GM21529 (cell line): Measurements from ENCODE around the gene NOX5.

ENCODE experiments used
- ATAC-seq: cut with Tn5 transposase; IDR thresholded peaks from one replicate; pipeline ENCODE4 v1.9.1; 2021; ENCODE audit not compliant: unreplicated experiment

Gene NOX5

DNA sequence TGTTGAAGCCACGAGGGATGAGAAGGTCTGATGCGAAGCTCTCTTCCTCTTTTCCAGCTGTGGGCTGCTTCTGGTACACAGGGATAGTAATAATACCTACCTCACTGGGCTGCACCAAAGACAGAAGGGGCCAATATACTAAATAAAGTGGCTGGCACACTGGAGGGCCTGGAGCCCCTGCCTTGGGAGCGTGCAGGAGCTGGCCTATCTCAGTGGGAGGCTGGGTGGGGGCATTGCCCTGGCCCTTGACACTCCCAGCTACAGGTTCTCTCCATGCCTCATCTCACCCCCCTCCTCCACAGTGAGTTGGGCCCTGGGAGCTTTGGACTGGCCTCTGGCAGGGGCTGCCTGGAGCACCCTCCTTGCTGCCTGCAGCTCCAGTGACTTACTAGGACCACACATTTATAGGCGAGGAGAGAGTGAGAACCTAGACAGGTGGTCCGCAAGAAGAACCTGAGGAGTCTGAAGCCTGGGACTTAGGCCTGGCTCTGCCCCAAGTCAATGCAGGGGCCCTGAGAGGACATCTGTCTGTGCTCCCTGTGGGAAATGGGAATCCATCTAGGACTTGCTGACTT lies 1.6 kb downstream of the NOX5 start:
- ATAC-seq, result no peak

DNA sequence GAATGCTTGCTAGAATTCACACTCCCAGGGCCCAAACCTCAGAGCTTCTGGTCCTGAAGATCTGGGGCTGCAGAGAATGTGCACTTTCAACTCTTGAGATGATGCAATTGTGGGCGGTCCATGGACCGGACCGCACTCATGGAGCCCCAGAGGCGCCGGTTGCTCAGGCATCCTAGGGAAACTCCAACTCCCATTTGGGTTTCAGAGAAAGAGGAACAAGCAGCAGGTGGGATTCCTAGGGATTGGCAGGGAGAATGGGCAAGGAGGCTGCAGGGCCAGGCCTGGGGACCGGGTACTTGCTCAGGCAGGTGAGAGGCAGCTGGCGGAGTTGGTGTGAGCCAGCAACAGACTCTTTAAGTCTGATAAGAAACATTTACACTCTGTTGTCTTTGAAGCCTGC lies 3.5 kb downstream of the NOX5 start:
- ATAC-seq, result no peak

DNA sequence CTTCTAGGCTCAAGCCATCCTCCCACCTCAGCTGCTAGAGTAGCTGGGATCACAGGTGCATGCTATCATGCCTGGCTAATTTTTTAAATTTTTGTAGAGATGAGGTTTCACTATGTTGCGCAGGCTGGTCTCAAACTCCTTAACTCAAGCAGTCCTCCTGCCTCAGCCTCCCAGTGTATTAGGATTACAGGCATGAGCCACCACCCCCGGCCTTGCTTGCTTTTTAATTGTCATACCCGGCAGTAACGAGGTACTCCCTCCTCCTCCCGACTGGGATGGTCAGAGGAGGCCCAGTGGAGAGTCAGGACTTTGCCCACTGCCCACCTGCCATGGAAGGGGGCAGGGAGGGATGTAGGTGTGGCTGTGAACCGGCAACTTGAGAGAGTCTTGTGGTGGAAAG lies 4.5 kb downstream of the NOX5 start:
- no peak for ATAC-seq

DNA sequence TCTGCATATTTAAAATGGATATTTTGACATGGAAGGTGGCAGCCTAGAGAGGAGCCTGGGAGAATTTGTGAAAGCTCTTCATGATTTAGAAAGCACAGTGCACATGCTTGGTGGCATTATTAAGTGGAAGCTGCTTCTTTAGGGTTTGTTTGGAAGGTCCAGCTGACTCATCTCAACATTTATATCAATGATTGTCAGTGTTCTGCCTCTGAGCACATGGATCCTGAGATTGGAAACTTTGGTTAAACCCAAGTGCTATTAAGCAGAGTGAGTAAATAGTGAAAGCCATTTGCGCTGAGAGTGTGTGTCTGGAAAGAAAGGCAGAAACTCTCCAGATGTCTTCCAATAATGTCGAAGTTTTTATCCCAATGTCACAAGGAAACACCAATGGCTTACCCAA lies 7.4 kb downstream of the NOX5 start:
- ATAC-seq, result no peak

DNA sequence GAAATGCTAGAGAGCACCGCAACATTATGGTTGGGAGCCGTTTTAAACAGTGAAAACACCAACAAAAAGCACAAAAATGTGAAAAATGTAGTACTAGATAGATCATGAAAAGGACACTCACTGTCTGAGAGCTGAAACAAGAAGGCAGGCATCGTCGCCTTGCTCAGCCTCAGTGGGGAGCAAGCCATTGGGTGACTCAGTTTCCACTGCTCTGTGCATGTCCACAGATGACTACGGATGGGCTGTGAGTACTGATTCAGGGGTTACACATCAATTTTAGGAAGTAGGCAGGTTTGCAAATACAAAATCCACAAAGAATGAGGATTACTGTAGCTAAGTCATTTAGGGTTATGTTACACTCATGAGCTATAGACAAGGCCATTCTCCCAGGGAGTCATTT lies 10.8 kb downstream of the NOX5 start:
- ATAC-seq, result no peak

DNA sequence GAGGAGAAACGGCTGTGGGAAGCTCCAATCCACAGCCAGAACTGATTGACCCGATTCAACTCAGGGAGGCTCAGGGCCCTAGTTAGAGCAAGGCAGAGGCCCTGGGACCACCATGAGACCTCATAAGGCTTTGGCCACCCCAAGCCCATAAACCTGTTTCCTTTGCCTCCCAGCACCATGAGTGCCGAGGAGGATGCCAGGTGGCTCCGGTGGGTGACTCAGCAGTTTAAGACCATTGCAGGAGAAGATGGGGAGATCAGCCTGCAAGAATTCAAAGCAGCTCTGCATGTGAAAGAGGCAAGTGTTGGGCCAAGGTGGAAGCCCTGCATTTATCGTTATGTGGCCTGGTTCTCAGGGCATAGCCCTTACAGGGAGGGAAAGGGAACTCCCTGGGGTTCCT lies 11.9 kb downstream of the NOX5 start:
- no peak for ATAC-seq

DNA sequence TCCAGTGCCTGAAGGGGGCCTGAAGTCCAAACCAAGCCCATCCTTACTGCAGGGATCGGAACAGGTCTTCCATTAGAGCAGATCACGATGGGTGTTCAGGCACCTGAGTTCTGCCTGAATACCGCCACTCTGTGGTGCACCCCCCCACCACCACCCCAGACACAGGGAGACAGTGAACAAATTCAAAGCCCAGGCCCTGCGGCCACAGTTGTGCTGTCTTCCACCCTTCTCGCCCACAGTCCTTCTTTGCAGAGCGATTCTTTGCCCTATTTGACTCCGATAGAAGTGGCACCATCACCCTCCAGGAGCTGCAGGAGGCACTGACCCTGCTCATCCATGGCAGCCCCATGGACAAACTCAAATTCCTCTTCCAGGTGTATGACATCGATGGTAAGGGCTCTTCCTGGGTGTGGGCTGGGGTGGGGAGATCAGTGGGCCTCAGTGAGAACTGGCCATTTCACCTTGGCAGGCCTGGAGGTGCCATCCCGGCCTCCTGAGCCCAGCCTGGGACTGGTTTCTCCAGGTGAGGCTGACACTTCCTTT lies 13.6 kb downstream of the NOX5 start:
- no peak for ATAC-seq

DNA sequence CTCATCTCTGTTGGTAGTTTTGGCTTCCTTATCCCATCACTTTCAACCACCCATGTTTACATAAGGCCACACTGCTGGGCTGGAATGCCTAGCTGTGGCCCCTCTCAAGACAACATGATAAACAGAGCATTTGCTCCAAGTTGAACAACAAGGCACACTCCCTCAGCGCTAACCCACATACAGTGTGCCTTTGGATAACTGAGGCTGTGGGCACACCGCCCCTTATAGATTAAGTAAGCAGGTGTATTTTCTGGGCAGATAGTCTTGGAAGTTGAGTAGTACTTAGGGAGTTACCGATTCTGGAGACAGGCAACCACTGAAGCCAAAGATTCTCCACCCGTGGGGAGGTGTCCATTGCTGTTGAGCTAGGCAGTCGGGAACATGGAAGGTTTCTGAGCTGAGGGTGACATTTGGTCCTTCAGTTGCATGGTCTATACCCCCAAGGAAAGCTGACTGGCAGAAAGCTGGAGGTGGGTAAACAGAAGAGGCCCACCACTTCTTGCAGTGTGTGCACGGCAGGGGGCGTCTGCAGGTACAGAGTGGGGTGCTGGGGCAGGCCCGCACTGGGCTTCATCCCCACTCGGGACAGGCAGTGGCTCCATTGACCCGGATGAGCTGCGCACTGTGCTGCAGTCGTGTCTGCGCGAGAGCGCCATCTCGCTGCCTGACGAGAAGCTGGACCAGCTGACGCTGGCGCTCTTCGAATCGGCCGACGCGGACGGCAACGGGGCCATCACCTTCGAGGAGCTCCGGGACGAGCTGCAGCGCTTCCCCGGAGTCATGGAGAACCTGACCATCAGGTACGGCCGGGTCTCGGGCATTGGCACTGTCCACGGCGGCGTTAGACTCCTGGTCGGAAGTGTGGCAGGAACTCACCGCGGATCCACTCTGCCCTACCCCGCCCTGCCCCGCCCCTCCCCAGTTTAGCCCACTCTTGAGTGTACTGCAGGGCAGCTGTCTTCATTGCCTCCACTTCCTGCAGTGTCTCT lies 16.8 kb downstream of the NOX5 start:
- no peak for ATAC-seq

DNA sequence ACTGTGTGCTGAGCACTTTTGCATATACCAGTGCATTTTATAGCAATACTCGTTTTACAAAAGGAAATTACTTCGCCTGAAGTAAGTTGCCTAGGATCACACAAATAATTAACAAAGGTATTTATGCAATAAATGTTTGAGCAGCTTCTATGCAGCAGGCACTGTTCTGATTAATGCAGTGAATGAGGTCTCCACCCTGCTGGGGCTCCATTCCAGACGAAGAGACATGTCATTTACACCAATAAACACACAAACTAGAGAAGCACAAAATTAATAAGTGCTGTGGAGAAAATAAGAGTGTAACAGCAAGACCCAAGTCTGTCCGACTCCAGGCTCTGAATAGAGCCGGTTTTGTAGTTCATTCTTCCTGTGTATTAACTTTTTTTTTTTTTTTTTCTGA lies 17.5 kb downstream of the NOX5 start:
- no peak for ATAC-seq

DNA sequence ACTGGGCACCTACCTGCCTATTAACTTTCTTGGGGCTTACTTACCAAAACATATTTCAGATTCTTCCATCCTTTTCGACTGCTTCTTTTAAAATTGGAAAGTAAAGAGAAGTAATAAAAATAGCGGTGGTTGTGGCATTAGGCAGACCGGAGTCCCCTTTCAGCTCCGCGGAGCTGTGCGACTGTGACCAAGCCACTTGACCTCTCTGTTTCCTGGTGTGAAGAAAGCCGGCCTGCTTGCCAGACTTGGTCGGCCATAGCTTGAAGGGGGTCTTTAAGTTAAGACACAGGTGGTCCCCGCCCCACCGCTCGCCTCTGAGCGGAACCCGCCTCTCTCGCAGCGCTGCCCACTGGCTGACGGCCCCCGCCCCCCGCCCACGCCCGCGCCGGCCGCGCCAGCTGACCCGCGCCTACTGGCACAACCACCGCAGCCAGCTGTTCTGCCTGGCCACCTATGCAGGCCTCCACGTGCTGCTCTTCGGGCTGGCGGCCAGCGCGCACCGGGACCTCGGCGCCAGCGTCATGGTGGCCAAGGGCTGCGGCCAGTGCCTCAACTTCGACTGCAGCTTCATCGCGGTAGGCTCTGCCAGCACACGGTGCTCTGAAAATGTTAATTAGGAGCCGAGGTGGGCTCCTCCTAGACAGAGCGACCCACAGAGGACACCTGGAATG lies 18.3 kb downstream of the NOX5 start:
- no peak for ATAC-seq

DNA sequence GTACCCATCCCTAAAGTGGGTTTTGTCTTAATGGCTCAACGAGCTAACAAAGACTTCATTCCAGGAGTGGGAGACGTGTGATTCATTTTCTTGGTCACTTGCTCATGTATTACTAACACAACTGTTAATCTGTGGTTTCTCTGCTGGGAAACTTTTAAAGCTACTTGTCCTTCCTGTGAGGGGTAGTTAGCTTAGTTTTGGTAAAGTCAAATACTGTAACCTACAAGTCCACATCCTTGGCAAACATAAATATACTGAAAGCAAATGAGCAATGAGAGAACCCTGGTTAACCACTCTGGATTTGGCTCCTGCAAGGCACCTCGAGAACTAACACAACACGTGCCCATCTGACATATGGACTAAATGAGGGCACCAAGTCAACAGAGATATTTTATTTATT lies 19.9 kb downstream of the NOX5 start:
- ATAC-seq, result no peak

DNA sequence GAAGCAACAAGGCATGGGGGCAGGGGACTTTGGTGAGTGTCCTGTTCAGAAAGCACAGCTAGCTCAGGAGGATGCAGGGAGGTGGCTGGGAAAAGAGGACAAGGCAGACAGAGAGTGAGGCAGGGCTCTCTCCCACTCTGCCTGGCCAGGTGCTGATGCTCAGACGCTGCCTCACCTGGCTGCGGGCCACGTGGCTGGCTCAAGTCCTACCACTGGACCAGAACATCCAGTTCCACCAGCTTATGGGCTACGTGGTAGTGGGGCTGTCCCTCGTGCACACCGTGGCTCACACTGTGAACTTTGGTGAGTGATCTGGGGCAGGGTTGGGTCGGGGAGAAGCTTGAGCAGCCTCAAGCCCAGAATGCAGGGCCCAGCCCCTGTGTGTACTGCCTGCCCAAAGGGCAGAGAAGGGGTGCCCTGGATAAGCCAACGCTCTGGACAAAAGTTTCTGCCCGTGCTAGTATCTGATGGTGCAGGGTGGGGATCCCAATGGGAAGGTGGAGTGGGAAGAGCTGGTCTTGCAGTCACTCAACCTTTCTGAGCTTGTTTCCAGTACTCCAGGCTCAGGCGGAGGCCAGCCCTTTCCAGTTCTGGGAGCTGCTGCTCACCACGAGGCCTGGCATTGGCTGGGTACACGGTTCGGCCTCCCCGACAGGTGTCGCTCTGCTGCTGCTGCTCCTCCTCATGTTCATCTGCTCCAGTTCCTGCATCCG lies 20.9 kb downstream of the NOX5 start:
- ATAC-seq, result no peak

DNA sequence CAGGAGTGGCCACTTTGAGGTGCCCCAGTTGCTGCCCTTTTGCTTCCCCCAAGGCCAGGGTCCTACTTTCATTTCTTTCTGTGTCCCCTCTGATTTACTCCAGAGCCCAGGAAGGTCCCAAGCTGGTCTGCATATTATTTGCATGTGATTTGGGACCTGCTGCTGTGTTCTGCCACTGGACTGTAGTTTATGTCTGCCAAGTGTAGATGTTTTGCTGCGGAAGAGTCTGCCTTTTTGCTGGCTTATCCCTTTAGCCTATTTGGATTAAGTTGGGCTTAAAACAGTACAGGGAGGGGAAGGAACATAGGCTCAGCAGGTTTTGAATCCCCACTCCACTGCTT lies 21.4 kb downstream of the NOX5 start:
- ATAC-seq, result no peak

DNA sequence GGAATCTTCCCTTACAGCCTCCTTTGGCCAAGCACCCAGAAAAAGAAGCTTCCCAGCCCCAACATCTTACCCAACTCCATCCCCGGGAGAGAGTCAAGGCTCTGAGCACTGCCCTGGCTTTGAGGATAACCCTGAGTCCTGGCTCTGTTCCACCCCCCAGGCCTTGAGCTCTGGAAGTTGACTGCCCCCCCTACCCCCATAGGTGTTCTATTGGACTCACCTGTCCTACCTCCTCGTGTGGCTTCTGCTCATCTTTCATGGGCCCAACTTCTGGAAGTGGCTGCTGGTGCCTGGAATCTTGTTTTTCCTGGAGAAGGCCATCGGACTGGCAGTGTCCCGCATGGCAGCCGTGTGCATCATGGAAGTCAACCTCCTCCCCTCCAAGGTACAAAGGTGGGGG lies 22.3 kb downstream of the NOX5 start:
- ATAC-seq, result no peak

DNA sequence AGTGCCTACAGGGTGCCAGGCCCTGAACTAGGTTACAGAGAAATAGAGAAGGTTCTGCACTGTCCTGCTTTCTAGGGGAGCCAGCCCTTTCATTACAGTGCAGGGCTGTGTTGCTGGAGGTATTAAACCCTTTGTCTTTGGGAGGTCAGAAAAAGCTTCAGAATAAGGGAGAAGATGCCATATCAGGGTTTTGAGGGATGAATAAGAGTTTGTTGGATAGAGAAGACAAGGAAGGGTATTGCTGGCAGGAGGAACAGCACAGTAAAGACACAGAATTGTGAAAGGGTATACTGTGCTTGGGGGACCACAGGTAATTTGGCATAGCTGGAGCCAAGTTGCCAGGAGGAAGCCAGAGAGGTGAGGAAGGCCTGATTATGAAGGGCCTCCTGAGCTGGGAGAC lies 23.0 kb downstream of the NOX5 start:
- no peak for ATAC-seq

DNA sequence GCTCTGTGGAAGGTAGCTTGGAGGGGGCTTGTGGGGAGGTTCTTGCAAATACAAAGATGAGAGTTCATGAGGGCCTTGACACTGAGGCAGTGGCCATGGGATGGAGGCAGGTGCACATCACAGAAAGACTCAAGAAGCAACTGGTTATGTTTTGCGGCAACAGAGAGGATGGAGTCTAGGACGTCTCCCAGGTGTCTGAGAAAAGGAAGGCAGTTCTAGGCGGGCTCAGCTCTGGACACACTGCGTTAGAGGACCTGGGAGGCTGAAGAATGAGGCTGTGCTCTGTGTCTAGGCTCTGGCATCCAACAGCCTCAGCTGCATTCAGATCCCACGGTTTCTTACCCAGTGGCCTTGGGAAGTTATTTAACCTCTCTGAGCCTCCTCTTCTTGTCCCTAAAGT lies 23.5 kb downstream of the NOX5 start:
- ATAC-seq, result no peak

DNA sequence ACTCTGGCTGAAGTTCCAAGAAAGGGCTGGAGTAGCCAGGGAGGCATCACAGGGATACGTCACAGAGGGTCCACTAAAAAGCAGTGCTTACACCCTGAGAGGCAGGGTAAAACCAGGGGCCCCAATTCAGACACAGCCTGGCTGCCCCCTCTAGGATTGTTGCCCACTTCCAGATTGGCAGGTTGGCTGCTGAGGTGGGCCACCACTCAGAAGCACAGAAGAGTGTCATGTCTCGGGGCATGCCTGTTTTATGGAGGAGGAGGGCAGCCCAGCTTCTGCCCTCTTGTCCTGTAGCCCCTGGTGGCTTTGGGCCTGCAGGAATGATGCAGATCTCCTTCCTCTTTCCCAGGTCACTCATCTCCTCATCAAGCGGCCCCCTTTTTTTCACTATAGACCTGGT lies 24.0 kb downstream of the NOX5 start:
- ATAC-seq, result no peak

DNA sequence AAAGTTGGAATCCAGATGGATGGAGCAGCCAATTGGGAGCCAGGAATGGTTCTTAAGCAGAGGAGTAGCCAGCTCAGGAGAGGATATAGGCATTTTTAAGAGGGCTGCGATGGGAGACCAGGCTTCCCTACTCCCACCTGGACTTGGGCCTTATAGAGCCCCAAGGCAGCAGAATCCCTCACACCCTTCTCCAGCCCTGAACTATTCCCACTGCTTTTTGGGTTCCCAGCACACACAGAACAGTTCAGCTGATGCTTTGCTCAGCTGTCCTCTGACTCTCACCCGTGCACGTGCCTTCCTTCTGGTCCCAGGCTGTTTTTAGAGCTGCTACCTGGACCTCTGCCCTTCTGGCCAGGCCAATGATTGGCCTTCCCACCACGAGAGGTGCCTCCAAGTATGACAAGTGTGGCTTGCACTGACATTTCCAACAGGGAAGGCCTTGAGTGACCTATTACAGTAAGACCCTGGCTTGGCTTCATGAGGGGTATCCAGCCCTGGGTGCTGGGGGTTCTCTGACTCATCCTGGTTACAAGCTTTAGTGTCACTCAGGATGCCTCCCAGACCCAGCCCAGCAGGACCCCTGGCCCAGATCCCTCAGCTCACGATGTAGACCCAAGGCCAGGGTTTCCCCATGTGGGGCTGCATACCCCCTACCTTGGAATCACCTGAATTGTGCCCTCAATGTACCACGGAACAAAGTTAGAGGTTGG lies 25.2 kb downstream of the NOX5 start:
- no peak for ATAC-seq

DNA sequence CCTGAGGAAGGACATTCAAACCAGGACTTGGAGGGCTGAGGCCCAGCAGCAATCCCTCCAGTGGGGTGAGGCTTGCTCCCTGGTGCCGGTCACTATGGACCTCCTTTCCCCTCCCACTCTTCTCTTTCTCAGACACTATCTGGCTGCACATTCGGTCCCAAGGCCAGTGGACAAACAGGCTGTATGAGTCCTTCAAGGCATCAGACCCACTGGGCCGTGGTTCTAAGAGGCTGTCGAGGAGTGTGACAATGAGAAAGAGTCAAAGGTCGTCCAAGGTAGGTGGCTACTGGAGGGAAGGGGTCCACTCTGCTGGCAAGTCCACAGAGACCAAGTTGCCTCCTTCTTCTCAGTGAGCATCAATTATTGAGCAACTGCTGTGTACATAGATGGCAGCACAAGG lies 28.0 kb downstream of the NOX5 start:
- no peak for ATAC-seq

DNA sequence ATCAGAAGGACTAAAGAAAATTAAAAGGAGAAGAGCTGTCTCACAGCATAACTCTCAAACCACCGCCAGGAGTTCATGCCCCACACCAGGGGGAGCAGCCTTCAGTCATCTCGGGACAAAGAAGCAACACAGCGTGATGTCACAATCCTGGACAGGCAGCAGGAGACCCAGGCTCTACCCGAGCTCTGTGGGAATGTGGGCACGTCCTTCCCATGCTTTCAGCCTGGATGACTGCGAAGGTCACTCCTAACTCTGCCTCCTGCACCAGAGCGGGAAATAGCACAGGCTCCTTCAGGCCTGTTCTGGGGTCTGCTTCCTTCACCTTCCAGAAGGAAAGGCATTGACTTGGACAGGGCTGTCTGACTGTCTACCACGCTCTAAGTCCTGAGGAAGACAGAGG lies 31.3 kb downstream of the NOX5 start:
- no peak for ATAC-seq

DNA sequence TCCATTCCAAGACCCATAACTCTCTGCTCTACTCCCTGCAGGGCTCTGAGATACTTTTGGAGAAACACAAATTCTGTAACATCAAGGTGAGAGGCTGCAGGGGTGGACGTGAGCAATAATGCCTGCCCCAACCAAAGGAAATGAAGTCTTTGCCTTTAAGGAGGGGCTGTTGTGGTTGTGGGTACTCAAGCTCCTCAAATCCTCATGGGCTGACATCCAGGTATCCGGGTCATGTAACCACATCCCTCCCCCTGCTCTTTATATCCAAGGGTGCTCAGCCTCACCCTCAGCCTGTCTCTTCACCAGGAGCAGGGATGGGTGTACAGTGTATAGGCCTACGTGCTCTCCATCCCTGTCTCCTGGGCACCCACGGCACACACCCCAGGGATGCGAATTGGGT lies 32.3 kb downstream of the NOX5 start:
- ATAC-seq, result no peak
